ENCODE measurements around the gene RGS7. TPM values are rescaled to one million over a fixed set of nuclear protein-coding genes. Genes with fewer than 3 reads are reported as not detected.

The RGS7 gene
- total and polyA plus RNA-seq, 2 of the 8 experiments (the other 6 are each of a cell fraction or from before 2014, with no cell fraction given): 1.6 to 3.0 TPM

DNA sequence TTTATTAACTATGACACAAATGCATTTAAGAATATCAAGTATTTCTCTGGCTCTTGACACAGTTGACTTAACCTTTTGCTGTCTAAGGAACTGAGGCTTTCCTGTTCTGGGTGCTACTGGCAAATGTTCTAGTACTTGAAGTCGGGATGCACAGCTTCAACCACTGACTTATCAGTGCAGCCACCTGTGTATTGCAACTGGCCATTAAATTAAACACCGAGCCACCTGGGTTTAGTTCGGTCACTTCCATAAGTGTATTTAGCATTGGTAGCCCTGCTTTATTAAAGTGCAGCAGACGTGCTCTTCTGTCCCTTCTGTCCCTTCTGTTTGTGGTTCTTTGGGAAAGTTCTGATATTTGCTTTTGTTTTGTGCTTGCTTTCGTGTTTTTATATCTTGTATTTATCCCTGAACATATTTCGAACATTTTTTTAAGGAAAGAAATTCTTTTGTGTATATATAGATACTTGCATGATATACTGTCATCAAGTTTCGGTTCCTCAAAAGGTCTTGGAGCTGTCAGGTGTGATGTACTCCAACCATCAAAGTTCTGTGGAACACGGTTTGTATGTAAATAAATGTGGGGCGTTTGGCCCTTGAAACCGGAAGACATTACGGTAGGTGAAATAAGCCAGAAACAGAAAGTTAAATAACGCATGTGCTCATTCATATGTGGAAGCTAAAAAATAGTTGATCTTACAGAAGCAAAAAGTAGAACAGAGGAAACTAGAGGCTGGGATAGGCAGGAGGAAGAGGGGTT lies 447.1 kb downstream of the RGS7 start:
- H2BK20ac ChIP-seq (ENCODE audit: low read length): no peak overlapping the region
- H4K5ac ChIP-seq (ENCODE audit: insufficient read length, low read depth, low read length): no peak overlapping the region
- H3K79me2 ChIP-seq (ENCODE audit: control insufficient read depth in 1 of 2, insufficient read depth in 2 of 2, low read length in 2 of 2): no peaks in the 10 kb centered on the region
- H3K23ac ChIP-seq (ENCODE audit: insufficient read length): no peak overlapping the region
- no peak overlapping the region for H2BK120ac ChIP-seq (replicated peaks; ENCODE audit: low read depth, low read length)
- no peaks in the 10 kb centered on the region for H3K23me2 ChIP-seq (ENCODE audit: low read depth, low read length)
- DNase-seq (ENCODE audit: low read depth in 1 of 2, low spot score in 2 of 2): no peak
- no peaks in the 10 kb centered on the region for H3K9me3 ChIP-seq (ENCODE audit: insufficient read depth in 2 of 2, low read depth in 1 of 2, low read length in 1 of 2)
- H2BK12ac ChIP-seq (ENCODE audit: low read depth, low read length): no peak overlapping the region
- no peak overlapping the region for H3K4me2 ChIP-seq (ENCODE audit: insufficient read depth in 1 of 2, low read depth in 2 of 2, low read length in 2 of 2)
- no peak overlapping the region for H3K4me3 ChIP-seq (ENCODE audit: extremely low read depth in 1 of 4, insufficient read depth in 2 of 4, low read depth in 3 of 4, low read length in 4 of 4)
- H2BK5ac ChIP-seq (ENCODE audit: low read depth, low read length): no peak overlapping the region
- H3K9ac ChIP-seq (replicated peaks in 1 of 4; ENCODE audit: extremely low read depth in 1 of 4, low read depth in 3 of 4, low read length in 3 of 4): no peak overlapping the region
- no peak overlapping the region for H3K27ac ChIP-seq (ENCODE audit: low read depth, low read length)
- no peak overlapping the region for H3K18ac ChIP-seq (ENCODE audit: extremely low read depth, low read length)
- ChIA-PET POLR2A (ENCODE audit: partially characterized antibody) (no interaction called here), CTCF (ENCODE audit: partially characterized antibody) (interaction anchor here (0.6 to 1.4 kb wide), 2 partner anchors 10 to 176 kb away, joined by 4 to 5 read pairs; no protein-coding TSS in a partner anchor)
- no peak overlapping the region for H2AK5ac ChIP-seq (ENCODE audit: low read depth, low read length)
- H2AFZ ChIP-seq (ENCODE audit: low read length): no peak overlapping the region
- no peak overlapping the region for H3K4ac ChIP-seq (replicated peaks; ENCODE audit: insufficient read length, low read depth, low read length)
- H3K27me3 ChIP-seq (replicated peaks in 1 of 4; ENCODE audit: control insufficient read depth in 3 of 4, extremely low read depth in 1 of 4, insufficient read depth in 3 of 4, low read length in 3 of 4): peaks cover 0 to 1% (median 0%) of the 10 kb centered on the region in 4 experiments; a peak in 1 of 7 replicates
- H4K20me1 ChIP-seq (replicated peaks in 1 of 2; ENCODE audit: control insufficient read depth in 1 of 2, insufficient read depth in 2 of 2, low read length in 2 of 2): no peaks in the 10 kb centered on the region
- H3K14ac ChIP-seq (ENCODE audit: insufficient read length): no peak overlapping the region
- no peak for FAIRE-seq
- no peak overlapping the region for H3K56ac ChIP-seq (replicated peaks; ENCODE audit: insufficient read length, low read depth, low read length)
- no peak overlapping the region for H2BK15ac ChIP-seq (ENCODE audit: low read length)
- H3K36me3 ChIP-seq (ENCODE audit: control insufficient read depth in 2 of 4, insufficient read depth in 4 of 4, low read length in 3 of 4): no peaks in the 10 kb centered on the region
- H4K91ac ChIP-seq (replicated peaks; ENCODE audit: insufficient read length, low read length): no peak overlapping the region
- WGBS, 2 experiments (ENCODE audit: extremely low coverage in 1 of 2, insufficient coverage in 1 of 2, insufficient read length in 1 of 2, insufficient replicate concordance in 2 of 2, low coverage in 1 of 2, low lambda C conversion rate in 2 of 2, missing lambda C conversion rate in 1 of 2): 97% methylated on average over 12 of the region's 12 CpGs; no CpG with 5 or more reads in 1 of the 2 experiments
- H3K79me1 ChIP-seq (ENCODE audit: low read depth, low read length): no peaks in the 10 kb centered on the region
- no peak overlapping the region for H4K8ac ChIP-seq (ENCODE audit: extremely low read depth, insufficient read depth, low read length)
- H3K4me1 ChIP-seq (replicated peaks in 1 of 4; ENCODE audit: control insufficient read depth in 3 of 4, insufficient read depth in 4 of 4, low read length in 3 of 4): peaks cover 0 to 3% (median 0%) of the 10 kb centered on the region in 4 experiments; a peak in 1 of 7 replicates
- TF ChIP-seq CBX8 (IDR thresholded peaks at IDR 0.05; ENCODE audit: borderline replicate concordance, low read depth, low read length) (no peak), RXRA (IDR thresholded peaks at IDR 0.05; ENCODE audit: insufficient read depth, low read depth, low read length) (no peak), CHD1 (IDR thresholded peaks at IDR 0.05; ENCODE audit: low read depth, low read length) (no peak), NANOG (IDR thresholded peaks at IDR 0.05; ENCODE audit: insufficient read depth, low read depth, low read length, poor library complexity, severe bottlenecking) (no peak), SP2 (IDR thresholded peaks at IDR 0.05; ENCODE audit: low read length) (no peak), POLR2AphosphoS5 (IDR thresholded peaks at IDR 0.05; ENCODE audit: low read depth, low read length) (no peak), SUZ12 (IDR thresholded peaks at IDR 0.05; ENCODE audit: low read length) (no peak), SRF (IDR thresholded peaks at IDR 0.05; ENCODE audit: low read depth, low read length) (no peak), EGR1 (IDR thresholded peaks at IDR 0.05; ENCODE audit: borderline replicate concordance, low read depth, low read length) (no peak), SIN3A (conservative IDR thresholded peaks at IDR 0.05 in 1 of 2, IDR thresholded peaks at IDR 0.05 in 1 of 2; ENCODE audit: low read depth in 1 of 2, low read length in 2 of 2) (no peak), MAFK (IDR thresholded peaks at IDR 0.05; ENCODE audit: low read depth, low read length) (no peak), CEBPB (IDR thresholded peaks at IDR 0.05; ENCODE audit: low read depth, low read length) (no peak), SAP30 (IDR thresholded peaks at IDR 0.05; ENCODE audit: insufficient read depth, insufficient replicate concordance, low read length) (no peak)
